ENCODE results near the gene NTSR1.

DNA sequence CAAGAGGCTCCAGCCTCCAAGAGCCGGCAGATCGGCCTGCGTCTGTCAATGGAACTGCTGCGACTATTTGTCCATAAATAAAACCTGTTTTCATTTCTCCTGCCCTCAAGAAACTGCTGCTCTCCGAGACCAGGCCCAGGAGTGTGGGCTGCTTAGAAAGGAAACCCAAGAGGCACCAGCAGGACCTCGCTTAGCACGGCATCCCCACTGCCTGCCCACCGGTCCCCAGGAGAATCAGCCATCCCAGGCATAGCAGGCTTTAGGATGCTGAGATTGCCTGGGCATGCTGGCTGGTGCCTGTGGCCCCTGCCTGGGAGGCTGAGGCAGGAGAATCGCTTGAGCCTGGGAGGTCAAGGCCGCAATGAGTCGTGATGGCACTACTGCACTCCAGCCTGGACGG is 17.6 kb downstream of the NTSR1 start:
- TF ChIP-seq, protein P1, sequence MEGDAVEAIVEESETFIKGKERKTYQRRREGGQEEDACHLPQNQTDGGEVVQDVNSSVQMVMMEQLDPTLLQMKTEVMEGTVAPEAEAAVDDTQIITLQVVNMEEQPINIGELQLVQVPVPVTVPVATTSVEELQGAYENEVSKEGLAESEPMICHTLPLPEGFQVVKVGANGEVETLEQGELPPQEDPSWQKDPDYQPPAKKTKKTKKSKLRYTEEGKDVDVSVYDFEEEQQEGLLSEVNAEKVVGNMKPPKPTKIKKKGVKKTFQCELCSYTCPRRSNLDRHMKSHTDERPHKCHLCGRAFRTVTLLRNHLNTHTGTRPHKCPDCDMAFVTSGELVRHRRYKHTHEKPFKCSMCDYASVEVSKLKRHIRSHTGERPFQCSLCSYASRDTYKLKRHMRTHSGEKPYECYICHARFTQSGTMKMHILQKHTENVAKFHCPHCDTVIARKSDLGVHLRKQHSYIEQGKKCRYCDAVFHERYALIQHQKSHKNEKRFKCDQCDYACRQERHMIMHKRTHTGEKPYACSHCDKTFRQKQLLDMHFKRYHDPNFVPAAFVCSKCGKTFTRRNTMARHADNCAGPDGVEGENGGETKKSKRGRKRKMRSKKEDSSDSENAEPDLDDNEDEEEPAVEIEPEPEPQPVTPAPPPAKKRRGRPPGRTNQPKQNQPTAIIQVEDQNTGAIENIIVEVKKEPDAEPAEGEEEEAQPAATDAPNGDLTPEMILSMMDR (IDR thresholded peaks at IDR 0.05; ENCODE audit: low read depth, low read length, missing input control): no peak
- TF ChIP-seq MAX (IDR thresholded peaks at IDR 0.05): no peak
